Astrocyte of the hippocampus (primary cell): ENCODE results near the gene DYNC1H1.

Experiments used
- DNase-seq: peaks from one replicate; pipeline ENCODE4 v3.0.0; 2011; ENCODE audit warnings: low read depth, low spot score

The DYNC1H1 gene

GRCh38 chr14:101992708-101993107 is 28.3 kb downstream of the DYNC1H1 start:
- DNase-seq, result no peak

DNA sequence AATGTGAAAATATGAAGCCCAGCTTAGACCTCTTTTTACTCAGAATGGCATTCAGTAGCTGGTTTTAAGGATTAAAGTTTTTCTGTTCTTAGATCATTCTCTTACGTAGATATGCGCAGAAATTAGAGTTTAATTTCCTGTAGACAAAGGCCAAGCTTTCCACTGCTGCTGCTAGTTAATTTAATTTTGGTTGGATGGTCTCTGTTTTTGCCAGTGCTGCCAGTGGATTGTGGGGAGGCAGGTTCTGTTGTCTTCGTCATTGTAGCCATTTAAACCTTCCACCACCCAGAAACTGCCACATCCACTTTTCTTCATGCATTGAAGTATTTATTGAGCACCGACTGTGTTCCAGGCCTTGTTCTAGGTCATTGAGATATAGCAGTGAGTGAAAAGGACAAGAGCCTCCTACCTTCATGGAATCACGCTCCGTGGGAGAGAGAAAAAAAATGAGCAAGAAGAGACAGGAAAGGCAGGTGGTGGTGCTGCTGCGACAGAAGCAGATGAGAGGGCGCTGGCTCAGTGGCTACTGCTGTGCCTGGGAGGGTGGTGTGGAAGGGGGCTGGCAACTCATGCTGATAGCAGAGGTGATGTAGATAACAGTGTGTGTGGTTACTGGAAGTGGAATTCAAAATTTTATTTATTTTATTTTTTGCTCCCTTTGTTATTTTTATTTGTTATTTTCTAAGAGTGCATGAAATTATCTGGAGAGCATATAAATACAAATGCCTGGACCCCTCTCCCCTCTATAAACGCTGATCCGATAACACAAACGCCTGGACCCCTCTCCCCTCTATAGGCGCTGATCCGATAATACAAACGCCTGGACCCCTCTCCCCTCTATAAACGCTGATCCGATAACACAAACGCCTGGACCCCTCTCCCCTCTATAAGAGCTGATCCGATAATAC is 33.3 kb downstream of the DYNC1H1 start:
- DNase-seq, result no peak

- no peak for DNase-seq
These were observed 36.5 kb downstream of the DYNC1H1 start for GRCh38 chr14:102000902-102001301.

GRCh38 chr14:102005336-102005735 is 41.0 kb downstream of the DYNC1H1 start:
- no peak for DNase-seq

DNA sequence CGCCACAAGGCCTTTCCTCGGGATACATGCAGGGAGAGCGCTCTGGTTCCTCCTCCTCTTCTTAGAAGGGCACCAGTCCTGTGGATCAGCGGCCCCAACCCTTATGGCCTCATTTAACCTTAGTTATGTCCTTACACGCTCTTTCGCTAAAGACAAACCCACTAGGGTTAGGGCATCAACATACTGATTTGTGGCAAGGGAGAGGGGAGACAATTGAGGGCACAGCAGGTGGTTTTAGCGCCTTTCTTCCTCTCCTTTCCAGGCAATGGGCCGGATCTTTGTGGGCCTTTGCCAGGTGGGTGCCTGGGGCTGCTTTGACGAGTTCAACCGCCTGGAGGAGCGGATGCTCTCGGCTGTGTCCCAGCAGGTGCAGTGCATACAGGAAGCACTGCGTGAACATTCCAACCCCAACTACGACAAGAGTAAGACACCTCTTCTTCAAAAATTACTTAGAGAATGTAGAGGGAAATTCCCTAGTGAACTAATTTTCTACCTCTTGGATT is 43.6 kb downstream of the DYNC1H1 start:
- no peak for DNase-seq

DNA sequence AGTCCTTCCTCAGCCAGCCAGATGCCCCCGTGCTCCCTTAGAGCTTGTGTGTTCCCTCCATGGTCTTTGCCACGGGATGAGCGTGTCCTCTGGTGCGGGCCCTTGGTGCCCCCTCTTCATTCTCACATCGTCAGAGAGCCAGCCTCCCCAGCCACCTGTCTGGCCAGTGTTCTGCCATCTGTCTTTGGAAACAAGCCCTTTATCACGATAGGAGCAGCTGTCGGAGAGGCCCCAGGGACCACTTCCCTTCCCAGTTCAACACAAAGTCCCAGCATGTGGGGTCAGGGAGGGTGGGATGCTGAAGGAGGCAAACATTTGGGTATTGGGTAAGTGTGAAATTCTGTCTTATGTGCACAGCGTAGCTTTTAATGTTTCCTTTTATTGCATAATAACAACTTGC is 44.5 kb downstream of the DYNC1H1 start:
- DNase-seq, result no peak

DNA sequence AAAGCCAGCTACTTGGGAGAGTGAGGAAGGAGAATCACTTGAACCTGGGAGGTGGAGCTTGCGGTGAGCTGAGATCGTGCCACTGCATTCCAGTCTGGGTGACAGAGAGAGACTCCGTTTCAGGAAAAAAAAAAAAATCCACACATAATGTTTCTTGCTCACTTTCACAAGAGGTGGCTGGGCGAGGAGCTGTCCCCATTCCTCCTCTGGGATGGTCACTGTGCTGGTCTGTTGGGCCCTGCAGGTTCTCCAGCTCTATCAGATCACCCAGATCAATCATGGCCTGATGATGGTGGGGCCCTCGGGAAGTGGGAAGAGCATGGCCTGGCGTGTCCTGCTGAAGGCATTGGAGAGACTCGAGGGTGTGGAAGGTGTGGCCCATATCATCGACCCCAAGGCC is 47.3 kb downstream of the DYNC1H1 start:
- DNase-seq, result no peak

DNA sequence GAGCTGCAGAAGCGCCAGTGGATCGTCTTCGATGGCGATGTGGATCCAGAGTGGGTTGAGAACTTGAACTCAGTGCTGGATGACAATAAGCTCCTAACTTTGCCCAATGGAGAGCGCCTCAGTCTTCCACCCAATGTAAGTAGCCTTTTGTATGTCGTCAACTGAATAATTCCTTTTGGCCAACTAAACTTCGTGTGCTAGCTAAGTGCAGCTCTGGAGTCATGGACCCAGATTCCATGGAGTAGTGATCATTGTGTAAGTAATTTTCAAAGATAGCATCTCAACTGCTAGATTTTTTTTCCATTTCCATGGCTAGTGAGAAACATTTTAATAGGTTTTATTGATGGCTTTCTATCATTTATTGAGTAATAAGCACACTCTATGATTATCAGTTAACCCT is 48.0 kb downstream of the DYNC1H1 start:
- no peak for DNase-seq

DNA sequence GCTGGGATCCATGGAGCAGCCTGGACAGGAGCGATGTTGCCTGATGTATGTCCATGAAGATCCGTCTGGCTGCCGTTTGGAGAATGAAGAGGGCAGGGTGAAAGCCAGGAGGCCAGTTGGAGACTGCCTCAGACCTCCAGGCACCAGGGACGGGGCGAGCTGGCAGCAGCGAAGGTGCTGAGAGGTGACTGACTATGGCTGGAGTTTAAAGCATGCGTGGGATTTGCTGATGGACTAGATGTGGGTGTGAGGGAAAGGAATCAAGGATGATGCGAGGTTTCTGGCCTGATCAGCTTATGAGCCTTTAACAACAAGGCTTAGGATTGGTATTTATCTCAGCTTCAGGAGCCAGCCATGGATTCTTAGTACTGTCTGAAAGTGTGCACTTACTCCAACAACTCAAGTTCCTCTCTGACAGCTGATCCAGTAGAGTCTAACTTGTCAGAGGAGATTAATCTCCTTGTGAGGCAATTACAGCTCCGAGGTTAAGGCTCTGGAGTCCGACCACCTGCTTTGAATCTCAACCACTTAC is 49.4 kb downstream of the DYNC1H1 start:
- DNase-seq, result no peak

GRCh38 chr14:102015045-102015685 is 50.8 kb downstream of the DYNC1H1 start:
- DNase-seq, result no peak

- DNase-seq, result no peak
These were observed 51.4 kb downstream of the DYNC1H1 start for GRCh38 chr14:102015771-102016170.

GRCh38 chr14:102016420-102017090 is 52.2 kb downstream of the DYNC1H1 start:
- no peak for DNase-seq

GRCh38 chr14:102018251-102018650 is 53.9 kb downstream of the DYNC1H1 start:
- DNase-seq, result no peak

- no peak for DNase-seq
These were observed 54.7 kb downstream of the DYNC1H1 start for GRCh38 chr14:102019006-102019540.

DNA sequence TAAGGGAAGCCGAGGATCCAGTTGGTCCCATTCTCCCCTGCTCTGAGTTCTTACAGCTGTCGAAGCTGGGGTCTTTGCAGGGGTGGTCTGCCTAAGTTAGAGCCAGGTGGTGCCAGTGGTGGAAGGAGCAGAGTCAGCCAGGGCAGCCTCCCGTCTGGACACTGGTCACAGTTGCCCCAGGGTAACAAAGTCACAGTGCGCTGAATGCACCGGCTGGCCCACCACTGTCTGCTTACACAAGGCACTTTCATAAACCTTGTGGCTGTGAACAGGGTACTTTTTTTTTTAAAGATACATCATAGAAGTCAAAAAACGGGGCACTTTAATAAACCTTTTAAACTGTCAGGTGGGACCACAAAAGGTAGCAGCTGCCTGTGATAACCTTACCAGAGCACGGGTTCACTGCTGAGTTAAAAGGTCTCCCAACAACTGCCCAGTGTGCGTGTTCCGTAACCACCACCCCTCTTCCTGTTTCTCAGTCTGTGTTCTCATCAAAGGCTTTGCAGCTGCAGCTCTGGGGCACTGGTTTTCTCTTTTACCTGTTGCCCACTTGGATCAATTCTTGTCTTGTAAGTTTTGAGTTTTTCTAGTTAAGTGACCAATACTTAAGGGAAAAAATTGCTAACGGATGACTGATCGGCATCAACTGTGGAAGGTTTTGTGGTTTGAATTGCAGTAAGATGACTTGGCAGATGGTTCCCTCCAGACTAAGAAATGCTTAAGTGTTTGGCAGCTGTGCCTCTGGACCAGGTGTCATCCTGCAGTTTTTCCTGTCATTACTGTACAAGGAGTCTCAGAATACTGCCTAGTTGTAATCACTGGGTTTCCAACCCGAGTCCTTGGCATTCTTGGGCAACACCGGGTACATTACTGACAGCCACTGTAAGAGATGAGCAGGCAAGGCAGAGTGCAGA is 55.9 kb downstream of the DYNC1H1 start:
- DNase-seq, result peak; percentile 84

GRCh38 chr14:102026934-102027333 is 62.6 kb downstream of the DYNC1H1 start:
- no peak for DNase-seq

DNA sequence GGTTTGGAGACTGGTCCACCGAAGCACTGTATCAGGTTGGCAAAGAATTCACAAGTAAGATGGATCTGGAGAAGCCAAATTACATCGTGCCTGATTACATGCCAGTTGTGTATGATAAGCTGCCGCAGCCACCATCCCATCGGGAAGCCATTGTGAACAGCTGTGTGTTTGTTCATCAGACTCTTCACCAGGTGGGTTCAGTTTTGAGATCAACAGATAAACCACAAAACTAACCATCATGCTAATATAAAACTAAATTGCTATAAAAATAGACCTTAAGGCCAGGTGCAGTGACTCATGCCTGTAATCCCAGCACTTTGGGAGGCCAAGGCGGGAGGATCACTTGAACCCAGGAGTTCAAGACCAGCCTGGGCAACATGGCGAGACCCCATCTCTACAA is 63.6 kb downstream of the DYNC1H1 start:
- no peak for DNase-seq

DNA sequence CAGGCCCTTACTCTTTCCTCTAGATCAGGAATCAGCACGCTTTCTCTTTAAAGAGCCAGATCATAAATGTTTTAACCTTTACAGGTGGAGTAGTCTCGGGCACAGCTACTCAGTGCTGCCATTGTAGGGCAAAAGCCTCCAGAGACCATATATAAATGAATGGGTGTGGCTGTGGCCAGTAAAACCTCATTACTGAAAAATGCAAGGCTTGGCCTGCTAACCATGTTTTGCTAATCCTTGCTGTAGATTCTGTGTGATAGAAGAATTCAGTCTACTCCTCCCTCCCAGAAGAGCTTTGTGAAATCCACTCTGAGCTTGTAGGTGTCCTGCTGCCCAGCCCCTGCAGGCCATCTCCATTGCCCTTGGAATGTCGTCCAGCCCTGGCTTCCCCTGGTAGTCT is 64.4 kb downstream of the DYNC1H1 start:
- peak; percentile 81 for DNase-seq

GRCh38 chr14:102029956-102030355 is 65.6 kb downstream of the DYNC1H1 start:
- peak; percentile 81 for DNase-seq

DNA sequence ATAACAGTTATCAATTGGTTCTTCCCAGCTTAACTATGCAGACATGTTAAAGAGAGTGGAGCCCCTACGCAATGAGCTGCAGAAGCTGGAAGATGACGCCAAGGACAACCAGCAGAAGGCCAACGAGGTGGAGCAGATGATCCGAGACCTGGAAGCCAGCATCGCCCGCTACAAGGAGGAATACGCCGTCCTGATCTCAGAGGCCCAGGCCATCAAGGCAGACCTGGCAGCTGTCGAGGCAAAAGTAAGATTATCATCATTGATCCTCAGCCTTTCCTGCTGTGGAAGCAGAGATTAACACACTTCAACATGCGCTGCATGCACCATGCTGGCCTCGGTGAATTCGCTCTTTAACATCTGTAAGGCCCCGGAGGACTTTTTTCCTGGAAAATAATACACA is 68.9 kb downstream of the DYNC1H1 start:
- DNase-seq, result no peak

DNA sequence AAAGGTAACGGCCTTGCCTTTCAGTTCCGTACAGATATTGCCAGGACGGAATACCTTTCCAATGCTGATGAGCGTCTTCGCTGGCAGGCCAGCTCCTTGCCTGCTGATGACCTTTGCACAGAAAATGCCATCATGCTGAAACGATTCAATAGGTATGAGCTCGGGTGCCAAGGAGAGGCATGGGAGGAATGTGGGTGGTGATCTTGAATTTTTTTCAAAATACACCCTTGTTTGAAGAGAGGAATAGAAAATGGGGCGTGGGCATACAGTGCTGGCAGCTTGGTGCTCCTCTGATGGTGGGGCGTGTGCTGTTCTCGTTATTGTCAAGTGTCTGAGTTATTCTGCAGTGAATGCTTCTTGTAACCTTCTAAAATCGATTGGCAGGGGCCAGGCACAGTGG is 69.9 kb downstream of the DYNC1H1 start:
- DNase-seq, result no peak
